ENCODE data around the gene MMP11. TPM values are rescaled to one million over a fixed set of nuclear protein-coding genes. Genes with fewer than 3 reads are reported as not detected.

Gene MMP11
- total RNA-seq, 4 donors from 2014 or later, result 2.8 to 6.5 (median 5.4) TPM

DNA sequence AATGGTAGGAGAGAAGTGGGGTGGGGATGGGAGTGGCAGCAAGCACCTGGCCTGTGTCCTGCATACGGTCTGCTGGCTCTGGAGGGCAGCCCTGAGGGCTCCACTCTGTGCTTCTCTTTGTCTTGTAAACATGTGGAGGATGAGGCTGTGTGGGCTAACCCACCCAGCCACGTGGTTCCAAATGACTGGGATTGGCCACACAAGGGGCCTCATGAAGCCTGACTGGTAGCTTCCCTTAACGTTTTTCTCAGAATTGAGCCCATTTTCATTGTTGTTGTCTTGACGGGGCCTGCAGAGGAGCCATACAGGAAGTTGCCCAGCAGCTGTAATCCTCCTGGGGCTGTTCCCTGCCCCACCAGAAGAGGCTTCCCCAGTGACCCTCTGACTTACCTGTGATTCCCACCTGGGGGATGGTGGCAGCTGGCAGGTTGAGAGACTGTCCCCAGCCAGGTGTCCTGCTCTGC, 48.1 kb downstream of the MMP11 start:
- H3K4me1 ChIP-seq, result peaks cover 0 to 30% (median 0%) of the 10 kb centered on the region in 4 donors
- H3K36me3 ChIP-seq, result peaks cover 51 to 100% (median 99%) of the 10 kb centered on the region in 4 donors
- TF ChIP-seq POLR2AphosphoS5 (IDR thresholded peaks at IDR 0.05) (no peak), EP300 (IDR thresholded peaks at IDR 0.05) (no peak), POLR2A (IDR thresholded peaks at IDR 0.05; ENCODE audit: low read depth) (no peak)
- TF ChIP-seq, protein P1, sequence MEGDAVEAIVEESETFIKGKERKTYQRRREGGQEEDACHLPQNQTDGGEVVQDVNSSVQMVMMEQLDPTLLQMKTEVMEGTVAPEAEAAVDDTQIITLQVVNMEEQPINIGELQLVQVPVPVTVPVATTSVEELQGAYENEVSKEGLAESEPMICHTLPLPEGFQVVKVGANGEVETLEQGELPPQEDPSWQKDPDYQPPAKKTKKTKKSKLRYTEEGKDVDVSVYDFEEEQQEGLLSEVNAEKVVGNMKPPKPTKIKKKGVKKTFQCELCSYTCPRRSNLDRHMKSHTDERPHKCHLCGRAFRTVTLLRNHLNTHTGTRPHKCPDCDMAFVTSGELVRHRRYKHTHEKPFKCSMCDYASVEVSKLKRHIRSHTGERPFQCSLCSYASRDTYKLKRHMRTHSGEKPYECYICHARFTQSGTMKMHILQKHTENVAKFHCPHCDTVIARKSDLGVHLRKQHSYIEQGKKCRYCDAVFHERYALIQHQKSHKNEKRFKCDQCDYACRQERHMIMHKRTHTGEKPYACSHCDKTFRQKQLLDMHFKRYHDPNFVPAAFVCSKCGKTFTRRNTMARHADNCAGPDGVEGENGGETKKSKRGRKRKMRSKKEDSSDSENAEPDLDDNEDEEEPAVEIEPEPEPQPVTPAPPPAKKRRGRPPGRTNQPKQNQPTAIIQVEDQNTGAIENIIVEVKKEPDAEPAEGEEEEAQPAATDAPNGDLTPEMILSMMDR (IDR thresholded peaks at IDR 0.05), result no peak
- whole genome bisulfite sequencing, result 54% methylated on average over 4 of the region's 4 CpGs
- no peaks in the 10 kb centered on the region for H3K9me3 ChIP-seq
- no peak for DNase-seq (ENCODE audit: extremely low spot score)
- H3K4me3 ChIP-seq, result no peak overlapping the region
- H3K27me3 ChIP-seq, result no peaks in the 10 kb centered on the region
- H3K27ac ChIP-seq (replicated peaks in 1 of 4), result no peak overlapping the region
- intact Hi-C loops (cut with DNase I), result no loop called here

DNA sequence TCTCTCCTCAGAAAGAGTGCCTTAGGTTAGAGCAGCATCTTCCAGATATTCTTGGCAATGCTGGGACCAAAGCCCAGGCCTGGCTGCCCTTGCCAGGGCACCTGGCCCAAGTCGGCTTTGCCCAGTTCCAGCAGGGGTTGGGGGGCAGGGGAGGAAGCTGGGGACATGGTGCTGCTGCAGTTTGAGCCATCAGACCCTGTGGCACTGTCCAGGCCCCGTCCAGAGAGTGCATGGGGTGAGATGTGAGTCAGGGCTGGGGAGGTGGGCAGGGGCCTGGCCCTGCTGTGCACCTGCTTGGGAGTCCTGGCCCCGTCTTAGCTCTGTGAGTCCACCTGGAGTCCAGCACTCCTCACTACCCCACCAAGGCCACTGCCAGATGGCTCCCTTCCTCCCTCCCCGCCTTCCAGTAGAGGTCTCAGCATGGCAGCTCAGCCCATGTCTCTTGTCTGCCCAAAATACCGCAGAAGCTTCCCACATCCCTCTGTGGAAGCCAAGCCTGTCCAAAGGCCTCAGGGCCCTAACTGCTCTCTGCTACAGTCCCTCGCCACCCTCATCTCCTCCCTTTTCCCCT, 49.5 kb downstream of the MMP11 start:
- Histone ChIP-seq H3K27me3 (no peaks in the 10 kb centered on the region), H3K9me3 (no peaks in the 10 kb centered on the region), H3K36me3 (peaks cover 53 to 100% (median 99%) of the 10 kb centered on the region in 4 donors), H3K27ac (replicated peaks in 1 of 4) (no peak overlapping the region), H3K4me3 (no peak overlapping the region), H3K4me1 (peaks cover 0 to 35% (median 0%) of the 10 kb centered on the region in 4 donors)
- intact Hi-C loops (cut with DNase I), result no loop called here
- no peak for TF ChIP-seq POLR2AphosphoS5 (IDR thresholded peaks at IDR 0.05)
- TF ChIP-seq EP300 (IDR thresholded peaks at IDR 0.05), result no peak
- no peak for TF ChIP-seq POLR2A (IDR thresholded peaks at IDR 0.05; ENCODE audit: low read depth)
- TF ChIP-seq, protein P1 (IDR thresholded peaks at IDR 0.05), result no peak
- whole genome bisulfite sequencing, result 84% methylated on average over 4 of the region's 6 CpGs
- no peak for DNase-seq (ENCODE audit: extremely low spot score)

DNA sequence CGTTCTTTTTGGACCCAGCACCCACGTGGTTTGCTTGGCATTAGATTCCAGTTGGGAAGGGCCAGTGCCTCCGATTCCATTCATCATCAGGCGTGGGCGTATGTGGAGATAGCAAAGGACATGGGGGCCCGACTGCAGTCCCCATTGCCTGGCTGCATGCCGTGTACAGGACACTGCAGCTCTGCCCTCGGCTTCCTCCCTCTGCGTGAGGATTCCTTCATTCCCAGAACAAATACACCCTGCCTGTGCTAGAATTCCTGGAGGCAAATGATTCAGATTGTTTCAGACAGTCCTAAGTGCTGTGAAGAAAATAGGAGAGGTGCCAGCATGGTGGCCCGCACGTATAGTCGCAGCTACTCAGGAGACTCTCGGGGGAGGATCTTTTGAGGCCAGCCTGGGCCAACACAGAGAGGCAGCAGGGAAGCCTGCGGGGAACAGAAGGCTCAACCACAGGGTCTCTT, 50.7 kb downstream of the MMP11 start:
- Histone ChIP-seq H3K4me3 (no peak overlapping the region), H3K36me3 (peaks cover 63 to 100% (median 98%) of the 10 kb centered on the region in 4 donors), H3K4me1 (peaks cover 0 to 43% (median 0%) of the 10 kb centered on the region in 4 donors), H3K27me3 (no peaks in the 10 kb centered on the region), H3K9me3 (no peaks in the 10 kb centered on the region), H3K27ac (replicated peaks in 1 of 4) (no peak overlapping the region)
- intact Hi-C loops (cut with DNase I), result no loop called here
- TF ChIP-seq POLR2A (IDR thresholded peaks at IDR 0.05; ENCODE audit: low read depth) (no peak), POLR2AphosphoS5 (IDR thresholded peaks at IDR 0.05) (no peak), EP300 (IDR thresholded peaks at IDR 0.05) (no peak)
- TF ChIP-seq, protein P1 (IDR thresholded peaks at IDR 0.05), result no peak
- no peak for DNase-seq (ENCODE audit: extremely low spot score)
- 85% methylated on average over 11 of the region's 14 CpGs for WGBS

- Histone ChIP-seq H3K27ac (replicated peaks in 1 of 4) (no peak overlapping the region), H3K36me3 (peaks cover 59 to 100% (median 95%) of the 10 kb centered on the region in 4 donors), H3K4me3 (no peak overlapping the region), H3K9me3 (no peaks in the 10 kb centered on the region), H3K27me3 (no peaks in the 10 kb centered on the region), H3K4me1 (peaks cover 0 to 53% (median 0%) of the 10 kb centered on the region in 4 donors)
- no peak for TF ChIP-seq POLR2A (IDR thresholded peaks at IDR 0.05; ENCODE audit: low read depth)
- TF ChIP-seq, protein P1 (IDR thresholded peaks at IDR 0.05), result no peak
- TF ChIP-seq EP300 (IDR thresholded peaks at IDR 0.05), result no peak
- no peak for TF ChIP-seq POLR2AphosphoS5 (IDR thresholded peaks at IDR 0.05)
- WGBS, result 81% methylated on average over 8 of the region's 13 CpGs
- intact Hi-C loops (cut with DNase I), result no loop called here
- DNase-seq (ENCODE audit: extremely low spot score), result no peak
These were observed 52.0 kb downstream of the MMP11 start for GRCh38 chr22:23824476-23825245.
